GM11168 (cell line): ENCODE data around the gene PSD.

Source experiments
- in situ Hi-C: fragments of 300-500 bp; cut with MboI; formaldehyde crosslinking; loops from one replicate; pipeline ENCODE4 v1.12.0; 2022; ENCODE audit warnings: low sequenced_read_pairs; ENCODE audit not compliant: unreplicated experiment

PSD gene

GRCh38 chr10:102407425-102408130 is 11.0 kb downstream of the PSD start:
- in situ Hi-C loops, result no loop called here

- in situ Hi-C loops, result no loop called here
Observed at GRCh38 chr10:102406815-102407214, 11.8 kb downstream of the PSD start.

GRCh38 chr10:102405632-102406031 is 13.0 kb downstream of the PSD start:
- in situ Hi-C loops, result no loop called here

- in situ Hi-C loops, result no loop called here
Observed at GRCh38 chr10:102405108-102405571, 13.4 kb downstream of the PSD start.

- in situ Hi-C loops, result no loop called here
Observed at GRCh38 chr10:102404361-102405107, 14.1 kb downstream of the PSD start.

GRCh38 chr10:102403115-102403514 is 15.5 kb downstream of the PSD start:
- in situ Hi-C loops, result no loop called here

GRCh38 chr10:102402512-102402896 is 16.1 kb downstream of the PSD start:
- in situ Hi-C loops, result no loop called here

GRCh38 chr10:102401735-102402511 is 16.7 kb downstream of the PSD start:
- in situ Hi-C loops, result no loop called here

- in situ Hi-C loops, result no loop called here
Observed at GRCh38 chr10:102401342-102401654, 17.3 kb downstream of the PSD start.

- in situ Hi-C loops, result no loop called here
Observed at GRCh38 chr10:102400598-102401341, 17.8 kb downstream of the PSD start.

- in situ Hi-C loops, result no loop called here
Observed at GRCh38 chr10:102400076-102400475, 18.5 kb downstream of the PSD start.

GRCh38 chr10:102399217-102400021 is 19.2 kb downstream of the PSD start:
- in situ Hi-C loops, result no loop called here

- in situ Hi-C loops, result no loop called here
Observed at GRCh38 chr10:102398172-102399020, 20.2 kb downstream of the PSD start.

GRCh38 chr10:102397222-102398171 is 21.1 kb downstream of the PSD start:
- in situ Hi-C loops, result no loop called here

- in situ Hi-C loops, result no loop called here
Observed at GRCh38 chr10:102396730-102397151, 21.8 kb downstream of the PSD start.

- in situ Hi-C loops, result no loop called here
Observed at GRCh38 chr10:102396317-102396650, 22.3 kb downstream of the PSD start.

- in situ Hi-C loops, result no loop called here
Observed at GRCh38 chr10:102395400-102396316, 22.9 kb downstream of the PSD start, which contains the start of gene NFKB2. NFKB2 (plus strand) TSS chr10:102395705; CDS start chr10:102395960, 255 bp downstream.
